HG02610 (cell line): ENCODE measurements around the gene UGT2B11.
A peak's percentile ranks its signal among the peaks of the same experiment; 100 is the strongest.
"Not testable (repeated sequence)": the region's sequence is repeated elsewhere in the genome, so short reads cannot be mapped to it uniquely, and the experiment has no call there.

ENCODE experiments used
- ATAC-seq: cut with Tn5 transposase; IDR thresholded peaks from one replicate; pipeline ENCODE4 v1.9.1; 2021; ENCODE audit warnings: mild to moderate bottlenecking, moderate library complexity; ENCODE audit not compliant: unreplicated experiment

Gene UGT2B11

DNA sequence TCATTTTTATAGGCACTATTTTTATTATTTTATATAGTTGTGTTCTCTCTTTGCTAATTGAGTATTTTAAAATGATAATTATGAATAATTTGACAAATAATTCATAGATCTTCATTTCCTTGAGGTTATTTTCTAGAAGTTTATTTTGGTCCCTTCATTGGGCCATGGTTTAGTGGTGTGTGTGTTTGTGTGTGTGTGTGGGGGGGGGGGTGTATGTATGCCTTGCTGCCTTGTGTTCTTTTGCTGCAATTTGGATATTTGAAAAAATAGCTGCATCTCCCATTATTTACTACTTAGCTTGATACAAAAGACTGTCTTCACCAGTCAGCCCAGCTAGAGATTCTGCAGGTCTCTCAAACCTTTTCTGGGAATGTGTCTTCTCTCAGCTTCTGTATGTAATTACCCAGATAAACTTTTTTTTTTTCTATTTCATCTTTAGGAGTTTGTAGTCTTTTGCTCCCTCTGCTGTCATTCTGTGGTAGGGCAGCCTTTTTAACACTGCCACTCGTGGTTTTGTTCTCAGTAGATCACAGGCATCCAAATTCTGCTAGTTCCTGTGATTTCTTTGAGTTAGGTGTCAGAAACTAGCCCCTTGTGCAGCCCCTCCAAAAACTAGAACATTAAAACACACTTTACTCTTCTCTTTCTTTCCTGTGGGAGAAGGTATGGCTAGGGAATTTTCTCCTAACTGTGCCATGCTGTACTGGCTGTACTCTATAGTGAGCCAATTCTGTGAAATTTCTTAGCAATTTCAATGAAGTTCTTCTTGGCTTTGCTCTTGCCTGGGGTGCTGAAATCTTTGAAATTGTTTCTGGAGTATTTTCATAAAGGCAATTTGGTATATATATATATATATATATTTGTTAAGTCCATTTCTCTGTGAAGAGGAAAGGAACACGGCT, 44.1 kb downstream of the UGT2B11 start:
- peak; percentile 77 for ATAC-seq

DNA sequence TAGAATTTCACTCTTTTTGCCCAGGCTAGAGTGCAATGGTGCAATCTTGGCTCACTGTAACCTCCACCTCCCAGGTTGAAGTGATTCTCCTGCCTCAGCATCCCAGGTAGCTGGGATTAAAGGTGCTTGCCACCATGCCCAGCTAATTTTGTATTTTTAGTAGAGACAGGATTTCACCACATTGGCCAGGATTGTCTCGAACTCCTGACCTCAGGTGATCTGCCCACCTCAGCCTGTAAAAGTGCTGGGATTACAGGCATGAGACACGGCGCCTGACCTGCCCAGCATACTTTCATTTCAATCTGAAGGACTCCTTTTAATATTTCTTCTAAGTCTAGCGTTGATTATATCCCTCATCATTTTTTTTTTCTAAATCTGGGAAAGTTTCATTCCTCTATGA, 45.4 kb downstream of the UGT2B11 start:
- ATAC-seq = not testable (repeated sequence)

DNA sequence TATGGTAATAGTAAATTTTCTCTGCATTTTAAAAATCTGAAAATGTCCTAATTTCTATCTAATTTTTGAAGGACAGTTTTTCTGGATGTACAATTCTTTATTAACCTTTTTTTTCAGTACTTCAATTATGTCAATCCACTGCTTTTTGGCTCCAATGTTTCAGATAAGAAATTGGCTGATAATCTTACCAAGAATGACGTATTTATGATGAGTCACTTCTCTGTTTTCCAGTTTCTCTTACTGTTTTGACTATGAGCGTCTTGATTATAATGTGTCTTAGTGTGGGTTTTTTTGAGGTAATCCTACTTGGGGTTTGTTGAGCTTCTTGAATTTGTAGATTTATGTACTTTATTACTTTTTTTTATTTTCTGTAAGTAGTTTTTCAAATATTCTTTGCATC, 47.2 kb downstream of the UGT2B11 start:
- ATAC-seq = no peak

DNA sequence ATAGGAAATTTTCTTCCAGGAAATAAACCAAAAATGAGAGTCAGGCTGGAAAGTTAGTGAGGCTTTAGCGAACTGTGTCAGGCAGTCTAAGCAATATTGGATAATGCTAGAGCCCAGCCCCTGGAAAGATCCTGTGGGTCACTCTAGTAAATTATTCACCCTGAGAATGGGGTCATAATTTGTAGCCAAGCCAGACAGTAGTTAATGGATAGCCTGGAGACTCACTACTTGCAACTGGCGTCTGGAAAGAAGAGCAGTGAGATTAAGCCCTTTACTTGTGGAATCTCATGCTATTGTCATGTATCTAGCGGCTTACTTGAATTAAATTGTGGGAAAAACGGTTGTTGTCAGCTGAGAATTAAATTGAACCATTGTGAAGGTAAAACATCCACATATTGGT, 48.2 kb downstream of the UGT2B11 start:
- not testable (repeated sequence) for ATAC-seq

DNA sequence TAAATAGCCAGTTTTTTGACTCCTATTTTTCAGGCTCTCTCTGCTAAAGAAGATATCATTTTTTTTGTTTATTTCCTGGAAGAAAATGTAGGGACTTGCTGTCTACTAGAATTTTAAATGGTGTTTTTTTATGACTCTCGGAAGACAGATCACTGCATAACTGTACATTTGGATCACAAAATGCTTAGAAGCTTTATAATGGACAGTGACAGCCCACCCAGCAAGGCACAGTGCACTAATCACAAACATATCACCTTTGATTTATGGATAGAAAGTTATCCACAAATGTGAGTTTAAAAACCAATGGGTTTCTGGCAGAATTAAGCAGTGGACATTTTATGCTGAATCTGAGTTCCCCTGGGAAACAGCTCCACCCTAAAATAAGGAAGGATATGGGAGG, 48.8 kb downstream of the UGT2B11 start:
- ATAC-seq = not testable (repeated sequence)

DNA sequence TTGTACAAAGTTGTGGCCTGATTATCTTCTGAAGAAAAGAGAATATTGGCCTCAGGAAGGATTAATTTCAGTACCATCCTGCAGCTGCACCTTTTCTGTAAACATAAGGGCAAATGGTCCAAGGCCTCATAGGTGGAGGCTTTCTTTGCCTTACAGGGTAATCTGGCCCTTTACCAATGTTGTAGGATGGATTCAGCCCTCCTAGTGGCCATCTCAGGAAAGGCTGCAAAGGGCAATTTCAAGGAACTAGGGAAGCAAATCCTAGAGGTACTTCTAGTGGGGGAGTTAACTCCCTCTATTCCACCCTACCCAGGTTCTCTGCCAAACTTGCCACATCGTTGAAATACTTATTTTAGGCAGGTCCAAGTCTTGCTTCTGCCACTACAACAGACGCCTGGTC, 57.6 kb downstream of the UGT2B11 start:
- peak; percentile 46 for ATAC-seq

DNA sequence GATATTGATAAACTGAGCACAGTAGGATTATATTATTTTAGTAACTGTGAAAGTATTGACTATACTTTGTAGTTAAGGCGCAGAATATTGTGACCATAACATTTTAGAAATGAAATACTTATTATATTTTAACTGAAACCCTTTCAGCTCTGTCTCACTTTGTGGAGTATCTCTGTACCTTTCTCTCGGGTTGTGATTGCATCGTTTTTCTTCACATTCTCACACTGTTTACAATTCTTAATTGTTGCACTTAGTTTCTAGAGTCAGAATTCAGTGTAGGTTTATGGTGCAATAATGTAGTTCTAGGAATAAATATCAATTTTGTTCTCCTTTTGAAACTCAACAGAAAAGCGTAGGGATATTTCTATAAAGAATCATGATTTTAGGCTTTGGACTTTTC, 60.5 kb downstream of the UGT2B11 start:
- ATAC-seq = no peak
